Caco-2 (cell line): ENCODE results near the gene HPX. TPM values are rescaled to one million over a fixed set of nuclear protein-coding genes. Genes with fewer than 3 reads are reported as not detected.

Source experiments
- BruUV-seq: library from RNA; stranded (reverse); fragments of 400-500 nt; replicated peaks from 2 replicates; lab custom pipeline; 2021; lab: Mats Ljungman, UMichigan
- CTCF ChIA-PET: fragments of 300-600 bp; sonication (Branson Sonifier 250); formaldehyde crosslinking; loops from one replicate; lab custom pipeline; 2022; ENCODE audit warnings: antibody characterized with exemption; lab: Charles Lee
- POLR2A ChIA-PET: fragments of 300-600 bp; sonication (Branson Sonifier 250); formaldehyde crosslinking; loops from one replicate; lab custom pipeline; 2022; ENCODE audit warnings: antibody characterized with exemption; lab: Charles Lee
- DNase-seq, 2 experiments: peaks; one replicate each; pipeline versions ENCODE4 v3.0.0 to v3.0.0-alpha.2; 2020 to 2022
- H3K27me3 ChIP-seq: replicated peaks from 2 replicates; pipeline ENCODE4 v1.6.0; 2011; ENCODE audit warnings: low read length; ENCODE audit not compliant: control insufficient read depth, insufficient read depth
- H3K36me3 ChIP-seq: 2 replicates; pipeline ENCODE4 v1.5.1; 2011; ENCODE audit warnings: low read length; ENCODE audit not compliant: control insufficient read depth, insufficient read depth
- H3K4me1 ChIP-seq: fragments of 250-450 bp; sonication (Bioruptor Pico); 2 replicates; pipeline ENCODE4 v1.5.1; 2020; ENCODE audit warnings: mild to moderate bottlenecking
- H3K4me3 ChIP-seq: 2 replicates; pipeline ENCODE4 v1.5.1; 2011; ENCODE audit warnings: low read depth, mild to moderate bottlenecking, control low read depth, low read length
- H3K9me3 ChIP-seq: fragments of 250-450 bp; sonication (Bioruptor Pico); 2 replicates; pipeline ENCODE4 v1.5.1; 2020; ENCODE audit warnings: mild to moderate bottlenecking, moderate library complexity
- H3K27ac Mint-ChIP-seq: one replicate; pipeline ENCODE4 v1.8.0; 2022; ENCODE audit warnings: mixed read lengths; ENCODE audit not compliant: unreplicated experiment
- H3K27me3 Mint-ChIP-seq: one replicate; pipeline ENCODE4 v1.8.0; 2022; ENCODE audit warnings: mixed read lengths; ENCODE audit not compliant: insufficient read depth, unreplicated experiment
- H3K36me3 Mint-ChIP-seq: one replicate; pipeline ENCODE4 v1.8.0; 2022; ENCODE audit warnings: mild to moderate bottlenecking, mixed read lengths; ENCODE audit not compliant: insufficient read depth, unreplicated experiment
- H3K4me1 Mint-ChIP-seq: one replicate; pipeline ENCODE4 v1.8.0; 2022; ENCODE audit warnings: low read depth, mixed read lengths; ENCODE audit not compliant: unreplicated experiment
- H3K4me3 Mint-ChIP-seq: one replicate; pipeline ENCODE4 v1.8.0; 2022; ENCODE audit warnings: mild to moderate bottlenecking, moderate library complexity, mixed read lengths; ENCODE audit not compliant: unreplicated experiment
- H3K9me3 Mint-ChIP-seq: one replicate; pipeline ENCODE4 v1.8.0; 2022; ENCODE audit warnings: mixed read lengths; ENCODE audit not compliant: unreplicated experiment
- intact Hi-C: fragments of 100-400 bp; cut with micrococcal nuclease; formaldehyde crosslinking; loops from one replicate; pipeline ENCODE4 v1.10.0; 2022; ENCODE audit not compliant: unreplicated experiment
- total RNA-seq: library from RNA; stranded (reverse); gene quantifications from 2 replicates; pipeline ENCODE4 v1.2.3, GENCODE V29; 2022
- TF ChIP-seq, protein P1 (sequence below), 2 experiments: fragments of 200-600 bp in 1 of 2; IDR thresholded peaks; 1 replicate in 1 of 2; 2 replicates in 1 of 2; pipeline versions ENCODE4 v1.5.1 to v1.8.0; 2011 to 2022; ENCODE audit warnings: antibody characterized with exemption in 1 of 2, control low read depth in 1 of 2, inconsistent platforms in 1 of 2, low read depth in 1 of 2, low read length in 1 of 2, mild to moderate bottlenecking in 1 of 2, moderate library complexity in 1 of 2; ENCODE audit not compliant: insufficient read depth in 1 of 2, severe bottlenecking in 1 of 2, unreplicated experiment in 1 of 2

HPX gene
- total RNA-seq, 1 experiment from 2014 or later, result 10.7 TPM

DNA sequence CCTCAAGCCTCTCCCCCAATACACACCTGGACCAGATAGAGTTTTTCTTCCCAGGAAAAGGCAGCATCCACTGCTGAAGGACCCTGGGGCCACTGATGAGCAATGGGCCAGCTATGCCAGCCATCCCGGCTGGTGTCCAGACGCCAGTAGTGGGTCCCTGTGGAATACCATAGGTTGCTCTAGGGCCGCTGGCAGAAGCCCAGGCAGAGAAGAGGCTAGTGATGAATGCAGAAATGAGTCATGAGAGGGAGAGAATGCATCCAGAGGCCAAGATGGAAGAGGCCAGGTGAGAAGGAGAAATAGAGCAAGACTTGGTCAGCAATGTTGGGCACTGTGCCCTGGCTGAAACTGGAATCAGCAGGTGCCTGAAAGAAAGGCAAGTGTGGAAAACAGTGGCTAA, 8.9 kb downstream of the HPX start:
- Mint-ChIP-seq H3K9me3 (no peaks in the 10 kb centered on the region), H3K27ac (no peak overlapping the region), H3K4me3 (no peak overlapping the region), H3K36me3 (no peaks in the 10 kb centered on the region), H3K4me1 (peaks cover 31% of the 10 kb centered on the region), H3K27me3 (no peaks in the 10 kb centered on the region)
- TF ChIP-seq, protein P1, sequence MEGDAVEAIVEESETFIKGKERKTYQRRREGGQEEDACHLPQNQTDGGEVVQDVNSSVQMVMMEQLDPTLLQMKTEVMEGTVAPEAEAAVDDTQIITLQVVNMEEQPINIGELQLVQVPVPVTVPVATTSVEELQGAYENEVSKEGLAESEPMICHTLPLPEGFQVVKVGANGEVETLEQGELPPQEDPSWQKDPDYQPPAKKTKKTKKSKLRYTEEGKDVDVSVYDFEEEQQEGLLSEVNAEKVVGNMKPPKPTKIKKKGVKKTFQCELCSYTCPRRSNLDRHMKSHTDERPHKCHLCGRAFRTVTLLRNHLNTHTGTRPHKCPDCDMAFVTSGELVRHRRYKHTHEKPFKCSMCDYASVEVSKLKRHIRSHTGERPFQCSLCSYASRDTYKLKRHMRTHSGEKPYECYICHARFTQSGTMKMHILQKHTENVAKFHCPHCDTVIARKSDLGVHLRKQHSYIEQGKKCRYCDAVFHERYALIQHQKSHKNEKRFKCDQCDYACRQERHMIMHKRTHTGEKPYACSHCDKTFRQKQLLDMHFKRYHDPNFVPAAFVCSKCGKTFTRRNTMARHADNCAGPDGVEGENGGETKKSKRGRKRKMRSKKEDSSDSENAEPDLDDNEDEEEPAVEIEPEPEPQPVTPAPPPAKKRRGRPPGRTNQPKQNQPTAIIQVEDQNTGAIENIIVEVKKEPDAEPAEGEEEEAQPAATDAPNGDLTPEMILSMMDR (IDR thresholded peaks at IDR 0.05; ENCODE audit: insufficient read depth in 1 of 2, low read depth in 1 of 2, low read length in 1 of 2, severe bottlenecking in 1 of 2, unreplicated experiment in 1 of 2), result no peak
- BruUV-seq, result no TSS peak
- intact Hi-C loops, result no loop called here
- Histone ChIP-seq H3K36me3 (no peaks in the 10 kb centered on the region), H3K27me3 (no peaks in the 10 kb centered on the region), H3K4me3 (no peak overlapping the region), H3K4me1 (peaks cover 20% of the 10 kb centered on the region), H3K9me3 (no peaks in the 10 kb centered on the region)
- no peak for DNase-seq
- ChIA-PET CTCF (interaction anchor here (2.6 kb wide), 1 partner anchor 53 kb away, joined by 14 read pairs; no protein-coding TSS in a partner anchor), POLR2A (no interaction called here)

- TF ChIP-seq, protein P1 (IDR thresholded peaks at IDR 0.05; ENCODE audit: insufficient read depth in 1 of 2, low read depth in 1 of 2, low read length in 1 of 2, severe bottlenecking in 1 of 2, unreplicated experiment in 1 of 2), result no peak
- no peaks in the 10 kb centered on the region for H3K9me3 ChIP-seq
- no peaks in the 10 kb centered on the region for H3K36me3 ChIP-seq
- Mint-ChIP-seq H3K9me3 (no peaks in the 10 kb centered on the region), H3K4me1 (peaks cover 16% of the 10 kb centered on the region), H3K4me3 (no peak overlapping the region), H3K27me3 (peaks cover 2% of the 10 kb centered on the region), H3K36me3 (no peaks in the 10 kb centered on the region), H3K27ac (peak overlapping the region; percentile 17)
- ChIA-PET POLR2A (interaction anchor here (0.6 to 1.6 kb wide), 3 partner anchors 8 to 54 kb away, joined by 3 to 4 read pairs (median 3); partner anchors contain the start of genes ARFIP2 and TIMM10B), CTCF (interaction anchor here (0.5 to 2.5 kb wide), 3 partner anchors 11 to 48 kb away, joined by 4 to 11 read pairs (median 10); partner anchors contain the start of gene SMPD1)
- no peak overlapping the region for H3K4me3 ChIP-seq
- peaks cover 9% of the 10 kb centered on the region for H3K4me1 ChIP-seq
- BruUV-seq, result no TSS peak
- intact Hi-C loops, result loop anchor here (1.0 to 2.0 kb wide), 3 partner anchors 8 to 37 kb away; partner anchors contain the start of genes APBB1, HPX and SMPD1
- peak in 1 of 2 experiments; percentile 39 for DNase-seq
- no peaks in the 10 kb centered on the region for H3K27me3 ChIP-seq
These were observed 13.3 kb downstream of the HPX start for GRCh38 chr11:6427516-6427915.

- H3K36me3 Mint-ChIP-seq, result no peaks in the 10 kb centered on the region
- H3K4me1 ChIP-seq, result peaks cover 6% of the 10 kb centered on the region
- H3K4me3 ChIP-seq, result no peak overlapping the region
- TF ChIP-seq, protein P1 (IDR thresholded peaks at IDR 0.05; ENCODE audit: insufficient read depth in 1 of 2, low read depth in 1 of 2, low read length in 1 of 2, severe bottlenecking in 1 of 2, unreplicated experiment in 1 of 2), result no peak
- H3K9me3 ChIP-seq, result no peaks in the 10 kb centered on the region
- intact Hi-C loops, result no loop called here
- ChIA-PET CTCF (no interaction called here), POLR2A (interaction anchor here (2.3 kb wide), 1 partner anchor 31 kb away, joined by 8 read pairs; the partner anchor contains the start of gene SMPD1)
- H3K36me3 ChIP-seq, result no peaks in the 10 kb centered on the region
- H3K9me3 Mint-ChIP-seq, result no peaks in the 10 kb centered on the region
- H3K4me3 Mint-ChIP-seq, result peak overlapping the region; percentile 42
- H3K27me3 ChIP-seq, result no peaks in the 10 kb centered on the region
- H3K4me1 Mint-ChIP-seq, result no peaks in the 10 kb centered on the region
- H3K27me3 Mint-ChIP-seq, result peaks cover 2% of the 10 kb centered on the region
- no peak for DNase-seq
- H3K27ac Mint-ChIP-seq, result no peak overlapping the region
- BruUV-seq, result no TSS peak
These were observed 20.1 kb downstream of the HPX start for GRCh38 chr11:6420677-6421076.
